Measurements from ENCODE around the gene LSAMP. TPM values are rescaled to one million over a fixed set of nuclear protein-coding genes. Genes with fewer than 3 reads are reported as not detected.
"Not testable (repeated sequence)": the region's sequence is repeated elsewhere in the genome, so short reads cannot be mapped to it uniquely, and the experiment has no call there.

The LSAMP gene
- polyA plus RNA-seq, 3 donors = 12.4 to 12.8 (median 12.5) TPM

DNA sequence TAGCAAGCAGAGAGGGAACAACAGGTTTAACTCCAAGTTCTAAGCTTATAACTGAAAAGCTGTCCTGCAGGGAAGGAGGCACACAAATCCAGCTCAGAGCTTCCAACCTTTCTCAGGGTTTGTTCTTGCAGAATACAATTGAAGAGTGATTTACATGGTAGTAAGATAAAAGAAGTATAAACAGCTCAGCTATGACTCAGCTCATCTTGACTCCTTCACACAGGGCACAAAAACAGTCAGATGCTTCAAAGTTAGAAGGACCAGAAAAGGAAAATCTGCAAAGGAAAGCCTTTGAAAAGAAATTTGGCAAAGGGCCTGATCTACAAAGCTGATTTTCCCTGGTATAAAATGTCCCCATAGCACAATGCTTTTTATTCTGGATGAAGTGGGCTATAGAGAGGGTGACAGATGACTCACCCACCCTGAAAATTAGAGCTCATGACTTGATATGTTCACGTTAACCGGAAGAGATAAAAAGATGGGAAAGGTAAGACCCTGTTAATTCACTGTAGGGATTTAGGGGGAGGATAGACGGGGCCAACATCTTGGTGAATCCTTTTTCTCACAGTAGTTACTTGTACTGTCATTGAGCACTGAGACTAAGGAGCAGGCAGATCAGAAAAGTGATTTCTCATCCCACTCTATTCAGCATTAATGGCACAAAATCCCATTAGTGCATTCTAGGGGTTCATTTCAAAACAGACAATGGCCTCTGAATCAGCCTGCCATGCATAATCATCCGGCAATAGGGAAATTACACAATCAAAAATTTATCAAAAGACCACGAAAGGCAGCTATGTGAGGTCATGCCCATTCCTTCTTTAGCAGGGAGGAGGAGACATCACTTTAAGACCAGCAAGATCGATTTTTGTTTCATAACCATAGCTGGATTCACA lies 678.5 kb downstream of the LSAMP start:
- no peak for DNase-seq

DNA sequence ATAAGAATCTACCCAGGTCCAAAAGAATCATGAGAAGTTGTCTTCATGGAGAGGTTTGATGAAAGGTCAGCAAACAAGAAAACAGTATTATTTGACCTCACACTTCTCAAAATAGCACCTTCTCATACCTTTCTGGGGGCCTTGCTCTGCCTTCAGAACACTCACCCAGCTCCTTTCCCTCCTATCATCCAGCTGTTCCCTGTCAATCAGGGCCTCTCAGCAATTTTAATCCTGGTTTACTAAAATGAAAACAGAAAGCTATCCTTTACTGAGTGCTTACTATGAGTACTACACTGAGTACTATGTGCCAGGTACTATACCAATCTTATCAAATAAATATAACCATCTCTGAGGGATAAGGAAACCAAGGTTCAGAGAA lies 683.4 kb downstream of the LSAMP start:
- no peak for DNase-seq

DNA sequence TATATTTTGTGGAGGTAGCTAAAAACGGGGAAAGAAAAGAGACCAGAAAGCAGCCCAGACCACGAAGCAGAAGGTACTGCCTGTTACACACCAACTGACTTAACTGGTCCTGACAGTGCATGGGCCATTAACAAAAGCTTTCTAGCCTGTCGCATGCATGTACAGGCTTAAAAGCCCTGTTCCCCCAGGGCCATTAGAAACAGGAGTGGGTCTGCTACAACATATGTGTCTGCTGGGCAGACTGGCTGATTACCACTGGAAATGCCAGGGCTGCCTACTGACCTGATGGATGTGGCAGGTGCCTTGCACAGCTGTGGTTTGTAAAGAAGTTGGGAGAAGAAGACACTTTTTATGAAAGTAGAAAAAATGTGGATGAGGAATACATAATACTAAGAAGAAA lies 684.6 kb downstream of the LSAMP start:
- no peak for DNase-seq

DNA sequence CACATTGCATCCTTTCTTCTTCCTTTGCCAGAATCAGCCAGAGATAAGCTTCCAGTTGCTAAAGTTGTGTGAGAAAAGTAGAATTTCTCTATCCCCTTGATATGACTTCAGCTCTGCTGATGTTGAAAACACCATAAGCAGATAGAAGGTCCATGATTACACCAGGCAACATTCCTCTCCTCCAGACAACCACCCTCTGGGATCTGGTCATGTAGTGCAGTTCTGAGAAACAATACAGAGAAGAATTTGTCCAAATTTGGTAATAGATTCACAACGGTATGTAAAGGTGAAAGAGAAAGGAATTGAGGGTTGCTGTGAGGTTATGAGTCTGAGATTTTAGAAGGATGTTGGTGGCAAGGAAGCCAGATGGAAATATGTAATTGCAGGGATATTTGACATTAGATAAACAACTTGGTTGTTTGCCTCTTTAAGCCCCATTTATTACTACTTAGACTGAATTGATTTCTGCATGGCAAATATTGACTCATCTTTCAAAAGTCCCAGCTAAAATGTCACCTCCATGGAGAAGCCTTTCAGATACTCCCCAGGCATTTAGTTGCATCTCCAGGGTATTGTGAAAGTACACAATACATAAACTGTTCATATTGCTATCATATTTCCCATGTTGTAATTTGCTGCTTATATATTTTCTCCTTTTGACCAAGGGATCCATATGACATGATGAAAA lies 687.1 kb downstream of the LSAMP start:
- no peak for DNase-seq

DNA sequence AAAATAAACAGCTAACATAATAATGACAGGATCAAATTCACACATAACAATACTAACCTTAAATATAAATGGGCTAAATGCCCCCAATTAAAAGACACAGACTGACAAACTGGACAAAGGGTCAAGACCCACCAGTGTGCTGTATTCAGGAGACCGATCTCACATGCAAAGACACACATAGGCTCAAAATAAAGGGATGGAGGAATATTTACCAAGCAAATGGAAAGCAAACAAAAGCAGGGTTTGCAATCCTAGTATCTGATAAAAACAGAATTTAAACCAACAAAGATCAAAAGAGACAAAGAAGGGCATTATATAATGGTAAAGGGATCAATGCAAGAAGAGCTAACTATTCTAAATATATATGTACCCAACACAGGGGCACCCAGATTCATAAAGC lies 692.3 kb downstream of the LSAMP start:
- DNase-seq = not testable (repeated sequence)
